SK-N-SH (cell line): ENCODE data around the gene BSN. TPM values are rescaled to one million over a fixed set of nuclear protein-coding genes. Genes with fewer than 3 reads are reported as not detected.

ENCODE experiments used
- CTCF ChIA-PET: fragments of 300-600, 350-600 bp; formaldehyde crosslinking; extraction: SDS; loops from one replicate; lab custom pipeline; 2021; lab: Yijun Ruan, JAX
- POLR2A ChIA-PET: fragments of 350-600 bp; sonication (Branson Sonifier 250); formaldehyde crosslinking; extraction: SDS; loops from one replicate; lab custom pipeline; 2020; ENCODE audit warnings: antibody characterized with exemption, inconsistent platforms; lab: Yijun Ruan, JAX
- DNase-seq: peaks from one replicate; pipeline ENCODE4 v3.0.0; 2012
- H2AFZ ChIP-seq: fragments of 200-600 bp; sonication (generic); 2 replicates; pipeline ENCODE4 v1.8.1; 2016; ENCODE audit warnings: antibody characterized with exemption, mild to moderate bottlenecking, low read depth
- H3F3A ChIP-seq: fragments of 200-600 bp; sonication (generic); replicated peaks from 2 replicates; pipeline ENCODE3; 2016; ENCODE audit warnings: antibody characterized with exemption, mild to moderate bottlenecking; ENCODE audit not compliant: insufficient read depth
- H3K27ac ChIP-seq, 2 experiments: fragments of 200-500 bp in 1 of 2; fragments of 200-600 bp in 1 of 2; sonication (Bioruptor generic) in 1 of 2; sonication (generic), shearing (Covaris generic) in 1 of 2; 2 replicates each; pipeline versions ENCODE4 v1.5.1 to v1.6.1; 2014 to 2016; ENCODE audit warnings: low read depth in 2 of 2, inconsistent platforms in 1 of 2, low read length in 1 of 2, mild to moderate bottlenecking in 1 of 2, mixed read lengths in 1 of 2
- H3K27me3 ChIP-seq: fragments of 200-600 bp; sonication (generic), shearing (Covaris generic); 2 replicates; pipeline ENCODE4 v1.6.1; 2016; ENCODE audit warnings: mixed run types; ENCODE audit not compliant: insufficient read depth
- H3K36me3 ChIP-seq, 2 experiments: fragments of 200-500 bp in 1 of 2; fragments of 200-600 bp in 1 of 2; sonication (Bioruptor generic) in 1 of 2; sonication (generic) in 1 of 2; replicated peaks in 1 of 2; 2 replicates each; pipeline versions ENCODE3 to v1.5.1; 2014 to 2016; ENCODE audit warnings: low read length in 1 of 2, mild to moderate bottlenecking in 1 of 2; ENCODE audit not compliant: insufficient read depth in 2 of 2, control insufficient read depth in 1 of 2
- H3K4me1 ChIP-seq, 2 experiments: fragments of 200-500 bp in 1 of 2; fragments of 200-600 bp in 1 of 2; sonication (Bioruptor generic) in 1 of 2; sonication (generic), shearing (Covaris generic) in 1 of 2; 2 replicates each; pipeline versions ENCODE4 v1.5.1 to v1.6.1; 2014 to 2016; ENCODE audit warnings: low read depth in 1 of 2, low read length in 1 of 2, mixed run types in 1 of 2; ENCODE audit not compliant: insufficient read depth in 2 of 2, control insufficient read depth in 1 of 2
- H3K4me2 ChIP-seq: fragments of 200-600 bp; sonication (generic), shearing (Covaris generic); 2 replicates; pipeline ENCODE4 v1.6.1; 2017; ENCODE audit warnings: mixed run types
- H3K4me3 ChIP-seq, 2 experiments: fragments of 200-500 bp in 1 of 2; fragments of 200-600 bp in 1 of 2; sonication (Bioruptor generic) in 1 of 2; sonication (generic), shearing (Covaris generic) in 1 of 2; 2 replicates each; pipeline versions ENCODE4 v1.5.1 to v1.8.1; 2014 to 2016; ENCODE audit warnings: low read depth in 2 of 2, inconsistent platforms in 1 of 2, low read length in 1 of 2, mild to moderate bottlenecking in 1 of 2, mixed read lengths in 1 of 2, moderate library complexity in 1 of 2
- H3K79me2 ChIP-seq: fragments of 200-600 bp; sonication (generic); 2 replicates; pipeline ENCODE4 v1.8.1; 2017; ENCODE audit warnings: mild to moderate bottlenecking; ENCODE audit not compliant: insufficient read depth
- H3K9ac ChIP-seq: fragments of 200-600 bp; sonication (generic); 2 replicates; pipeline ENCODE4 v1.6.1; 2017; ENCODE audit warnings: mixed run types
- H3K9me2 ChIP-seq: fragments of 200-600 bp; sonication (generic); 2 replicates; pipeline ENCODE4 v1.6.1; 2017; ENCODE audit warnings: mixed run types
- H3K9me3 ChIP-seq: fragments of 200-600 bp; sonication (generic); 2 replicates; pipeline ENCODE4 v1.6.1; 2017; ENCODE audit warnings: mixed run types, mild to moderate bottlenecking, moderate library complexity
- H4K20me1 ChIP-seq: fragments of 200-600 bp; sonication (generic); 2 replicates; pipeline ENCODE4 v1.6.1; 2017; ENCODE audit warnings: mild to moderate bottlenecking, mixed run types; ENCODE audit not compliant: insufficient read depth
- ELF1 ChIP-seq: IDR thresholded peaks from 2 replicates; pipeline ENCODE4 v1.4.0; 2012
- EZH2phosphoT487 ChIP-seq: fragments of 200-600 bp; sonication (generic); IDR thresholded peaks from 2 replicates; pipeline ENCODE4 v1.6.1; 2017; ENCODE audit warnings: low read depth, mixed run types, mild to moderate bottlenecking, antibody characterized with exemption, moderate library complexity, borderline replicate concordance
- FOSL2 ChIP-seq: IDR thresholded peaks from 2 replicates; pipeline ENCODE4 v1.4.0; 2012; ENCODE audit warnings: low read depth, mild to moderate bottlenecking, moderate library complexity, borderline replicate concordance
- FOXJ3 ChIP-seq: sonication (generic); formaldehyde crosslinking; IDR thresholded peaks from 2 replicates; pipeline ENCODE4 v1.5.1; 2020; ENCODE audit warnings: mild to moderate bottlenecking, missing genetic modification reagents
- FOXM1 ChIP-seq: IDR thresholded peaks from 2 replicates; pipeline ENCODE4 v1.4.0; 2012; ENCODE audit warnings: low read depth, mild to moderate bottlenecking
- GABPA ChIP-seq: IDR thresholded peaks from 2 replicates; pipeline ENCODE4 v1.4.0; 2012; ENCODE audit warnings: low read depth, mild to moderate bottlenecking
- JUND ChIP-seq: IDR thresholded peaks from 2 replicates; pipeline ENCODE4 v1.4.0; 2012
- MXI1 ChIP-seq: IDR thresholded peaks from 2 replicates; pipeline ENCODE4 v1.6.1; 2012; ENCODE audit warnings: mild to moderate bottlenecking, low read depth, low read length, improper control_type of control experiment
- SIN3A ChIP-seq: IDR thresholded peaks from 2 replicates; pipeline ENCODE4 v1.6.1; 2012; ENCODE audit warnings: low read depth, mild to moderate bottlenecking, low read length, moderate library complexity, borderline replicate concordance
- TAF1 ChIP-seq: IDR thresholded peaks from 2 replicates; pipeline ENCODE4 v1.6.1; 2012; ENCODE audit warnings: low read depth, mild to moderate bottlenecking, low read length, moderate library complexity, borderline replicate concordance
- TCF12 ChIP-seq: IDR thresholded peaks from 2 replicates; pipeline ENCODE4 v1.4.0; 2012
- polyA plus RNA-seq, 3 experiments: library from polyadenylated mRNA; depleted of rRNA; stranded (reverse); fragments of >200 nt; gene quantifications; 2 replicates each; pipeline ENCODE4 v1.2.3, GENCODE V29; 2012
- TF ChIP-seq, protein P1 (sequence below): IDR thresholded peaks from 2 replicates; pipeline ENCODE4; 2012
- TF ChIP-seq, protein P2 (sequence below): IDR thresholded peaks from 2 replicates; pipeline ENCODE4 v1.4.0; 2012; ENCODE audit warnings: low read depth, borderline replicate concordance
- TF ChIP-seq, protein P3 (sequence below): IDR thresholded peaks from 2 replicates; pipeline ENCODE4 v1.4.0; 2012; ENCODE audit warnings: low read depth

Gene BSN
- polyA plus RNA-seq, 1 of the 3 experiments (the other 2 are of a cell fraction) = 0.07 TPM

DNA sequence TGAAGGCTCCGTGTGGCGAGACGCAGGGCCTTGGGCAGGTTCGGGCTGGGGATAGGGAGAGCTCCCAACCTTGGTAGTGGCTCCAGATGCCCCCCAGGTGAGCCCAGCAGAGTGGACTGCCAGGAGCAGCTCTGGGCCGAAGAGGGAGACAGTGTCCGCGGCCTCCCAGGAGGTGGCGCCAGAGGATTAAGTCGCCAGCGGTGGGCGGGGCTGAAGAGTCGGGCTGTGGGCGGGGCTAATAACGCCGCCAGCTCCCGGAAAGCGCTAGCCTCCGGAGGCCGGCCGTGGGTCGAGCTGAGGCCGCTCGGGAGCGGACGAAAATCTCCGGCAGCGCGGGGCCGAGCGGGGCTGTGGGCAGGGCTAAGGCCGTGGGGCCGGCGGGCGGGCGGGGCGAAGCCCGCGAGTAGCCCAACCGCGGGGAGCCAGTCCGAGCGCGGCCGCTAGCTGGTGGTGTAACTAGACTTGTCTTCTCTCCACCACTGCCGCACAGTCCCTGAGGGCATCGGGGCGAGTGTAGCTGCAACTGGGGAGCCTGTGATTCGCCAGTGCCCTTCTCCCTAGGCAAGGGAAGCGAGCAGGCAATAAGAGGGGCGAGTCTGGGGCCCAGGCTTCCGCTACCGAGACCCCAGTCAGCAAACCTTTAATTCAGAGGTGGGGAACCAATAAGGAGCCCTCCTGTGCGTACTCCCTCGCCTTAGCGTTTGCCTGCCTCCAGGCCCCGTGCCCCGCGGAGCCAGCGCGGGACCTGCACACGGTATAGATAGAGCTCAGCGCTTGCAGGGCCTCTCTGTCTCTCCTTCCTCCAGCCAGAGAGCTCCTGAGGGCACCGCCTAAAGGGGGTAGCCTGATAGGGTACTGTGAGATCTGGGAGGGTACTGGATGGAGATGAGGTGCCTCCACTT lies 14.4 kb upstream of the BSN start (continued):
- TF ChIP-seq, protein P1, sequence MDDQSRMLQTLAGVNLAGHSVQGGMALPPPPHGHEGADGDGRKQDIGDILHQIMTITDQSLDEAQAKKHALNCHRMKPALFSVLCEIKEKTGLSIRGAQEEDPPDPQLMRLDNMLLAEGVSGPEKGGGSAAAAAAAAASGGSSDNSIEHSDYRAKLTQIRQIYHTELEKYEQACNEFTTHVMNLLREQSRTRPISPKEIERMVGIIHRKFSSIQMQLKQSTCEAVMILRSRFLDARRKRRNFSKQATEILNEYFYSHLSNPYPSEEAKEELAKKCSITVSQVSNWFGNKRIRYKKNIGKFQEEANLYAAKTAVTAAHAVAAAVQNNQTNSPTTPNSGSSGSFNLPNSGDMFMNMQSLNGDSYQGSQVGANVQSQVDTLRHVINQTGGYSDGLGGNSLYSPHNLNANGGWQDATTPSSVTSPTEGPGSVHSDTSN = no peak
- TF ChIP-seq SIN3A = no peak
- TF ChIP-seq EZH2phosphoT487 = no peak
- TF ChIP-seq, protein P2, sequence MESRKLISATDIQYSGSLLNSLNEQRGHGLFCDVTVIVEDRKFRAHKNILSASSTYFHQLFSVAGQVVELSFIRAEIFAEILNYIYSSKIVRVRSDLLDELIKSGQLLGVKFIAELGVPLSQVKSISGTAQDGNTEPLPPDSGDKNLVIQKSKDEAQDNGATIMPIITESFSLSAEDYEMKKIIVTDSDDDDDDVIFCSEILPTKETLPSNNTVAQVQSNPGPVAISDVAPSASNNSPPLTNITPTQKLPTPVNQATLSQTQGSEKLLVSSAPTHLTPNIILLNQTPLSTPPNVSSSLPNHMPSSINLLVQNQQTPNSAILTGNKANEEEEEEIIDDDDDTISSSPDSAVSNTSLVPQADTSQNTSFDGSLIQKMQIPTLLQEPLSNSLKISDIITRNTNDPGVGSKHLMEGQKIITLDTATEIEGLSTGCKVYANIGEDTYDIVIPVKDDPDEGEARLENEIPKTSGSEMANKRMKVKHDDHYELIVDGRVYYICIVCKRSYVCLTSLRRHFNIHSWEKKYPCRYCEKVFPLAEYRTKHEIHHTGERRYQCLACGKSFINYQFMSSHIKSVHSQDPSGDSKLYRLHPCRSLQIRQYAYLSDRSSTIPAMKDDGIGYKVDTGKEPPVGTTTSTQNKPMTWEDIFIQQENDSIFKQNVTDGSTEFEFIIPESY = no peak
- TF ChIP-seq TCF12 = no peak
- TF ChIP-seq FOSL2 = no peak
- TF ChIP-seq GABPA = no peak
- TF ChIP-seq FOXJ3 = no peak
- no peak for TF ChIP-seq ELF1
- peak; percentile 43; the same call in 1 of the 2 replicates for TF ChIP-seq TAF1
- TF ChIP-seq JUND = no peak
- TF ChIP-seq FOXM1 = no peak
- TF ChIP-seq, all 33 proteins: peak for 6

DNA sequence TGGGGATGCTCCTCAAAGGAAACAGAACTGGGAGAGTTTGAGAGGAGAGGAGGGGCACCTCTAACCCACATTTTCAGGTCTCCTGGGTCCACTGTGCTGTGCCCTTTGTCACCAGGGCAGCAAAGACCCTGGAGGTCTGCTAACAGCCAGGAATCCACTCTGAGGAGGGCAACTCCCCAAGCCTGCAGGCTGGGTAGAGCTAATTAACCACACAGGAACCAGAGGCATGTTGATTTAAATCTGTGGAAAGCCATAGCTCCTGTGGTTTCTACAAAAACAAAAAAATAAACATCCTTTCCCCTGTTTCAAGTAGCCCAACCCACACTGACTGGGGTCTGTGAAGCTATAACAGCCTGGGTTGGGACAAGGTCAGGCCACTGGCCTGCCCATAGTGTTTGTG lies 2.2 kb upstream of the BSN start:
- ChIA-PET POLR2A (no interaction called here), CTCF (interaction anchor here (0.8 to 11.2 kb wide), 2 partner anchors 12 to 119 kb away, joined by 4 to 97 read pairs; no protein-coding TSS in a partner anchor)
- TF ChIP-seq, protein P3, sequence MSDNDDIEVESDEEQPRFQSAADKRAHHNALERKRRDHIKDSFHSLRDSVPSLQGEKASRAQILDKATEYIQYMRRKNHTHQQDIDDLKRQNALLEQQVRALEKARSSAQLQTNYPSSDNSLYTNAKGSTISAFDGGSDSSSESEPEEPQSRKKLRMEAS = no peak
- no peak for TF ChIP-seq MXI1
- H3K9me3 ChIP-seq = no peaks in the 10 kb centered on the region
- H3K27me3 ChIP-seq = no peaks in the 10 kb centered on the region; the same call in 1 of the 2 replicates
- H3K27ac ChIP-seq = no peak overlapping the region
- H3F3A ChIP-seq = no peaks in the 10 kb centered on the region
- no peaks in the 10 kb centered on the region for H4K20me1 ChIP-seq
- H3K9ac ChIP-seq = no peak overlapping the region
- H2AFZ ChIP-seq = no peak overlapping the region
- DNase-seq = no peak
- no peaks in the 10 kb centered on the region for H3K9me2 ChIP-seq
- no peaks in the 10 kb centered on the region for H3K36me3 ChIP-seq
- H3K4me1 ChIP-seq = peaks cover 0 to 27% of the 10 kb centered on the region in 2 experiments; a peak in 2 of 4 replicates
- H3K4me2 ChIP-seq = no peak overlapping the region
- H3K79me2 ChIP-seq = no peaks in the 10 kb centered on the region
- no peak overlapping the region for H3K4me3 ChIP-seq
